DMS114 treated with DMSO at 0.1 percent for 48 hours (cell line): ENCODE results near the gene EPHB4.
"Not testable (repeated sequence)": the region's sequence is repeated elsewhere in the genome, so short reads cannot be mapped to it uniquely, and the experiment has no call there.

Experiments used
- DNase-seq: peaks from one replicate; lab custom pipeline; 2025; ENCODE audit not compliant: unreplicated experiment; lab: John Stamatoyannopoulos, UW

EPHB4 gene

DNA sequence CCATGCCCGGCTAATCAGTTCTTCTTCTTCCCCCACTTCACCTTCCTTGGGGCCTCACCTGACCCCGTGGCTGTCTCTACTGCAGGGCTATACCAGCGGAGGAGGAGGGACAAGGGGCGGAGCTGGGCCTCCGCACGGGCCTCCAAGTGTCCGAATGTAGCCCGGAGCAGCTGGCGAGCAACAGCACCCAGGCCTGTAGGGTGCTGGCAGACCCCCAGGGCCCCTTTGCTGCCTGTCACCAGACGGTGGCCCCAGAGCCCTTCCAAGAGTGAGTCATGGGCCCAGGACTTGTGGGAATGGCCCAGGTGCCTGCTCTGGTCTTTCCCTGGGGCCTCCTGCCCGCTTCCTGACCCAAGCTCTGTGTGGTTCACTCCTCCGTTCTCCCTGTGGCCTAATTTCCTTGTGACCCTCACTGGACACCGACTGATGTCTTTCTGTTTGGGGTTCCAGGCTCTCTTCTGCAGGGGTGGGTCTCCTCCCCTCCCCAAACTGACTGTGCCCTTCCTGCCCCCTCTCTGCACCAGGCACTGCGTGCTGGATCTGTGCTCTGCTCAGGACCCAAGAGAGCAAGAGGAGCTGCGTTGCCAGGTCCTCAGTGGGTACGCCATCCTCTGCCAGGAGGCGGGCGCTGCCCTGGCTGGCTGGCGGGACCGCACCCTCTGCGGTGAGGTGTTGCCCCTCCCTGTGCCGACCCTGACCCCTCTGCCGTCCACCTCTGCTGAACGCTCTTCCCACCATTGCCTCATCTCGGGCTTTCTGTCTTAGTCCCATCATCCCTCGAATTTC, 35.2 kb downstream of the EPHB4 start:
- no peak for DNase-seq

- no peak for DNase-seq
These were observed 38.3 kb downstream of the EPHB4 start for GRCh38 chr7:100789055-100789454.

DNA sequence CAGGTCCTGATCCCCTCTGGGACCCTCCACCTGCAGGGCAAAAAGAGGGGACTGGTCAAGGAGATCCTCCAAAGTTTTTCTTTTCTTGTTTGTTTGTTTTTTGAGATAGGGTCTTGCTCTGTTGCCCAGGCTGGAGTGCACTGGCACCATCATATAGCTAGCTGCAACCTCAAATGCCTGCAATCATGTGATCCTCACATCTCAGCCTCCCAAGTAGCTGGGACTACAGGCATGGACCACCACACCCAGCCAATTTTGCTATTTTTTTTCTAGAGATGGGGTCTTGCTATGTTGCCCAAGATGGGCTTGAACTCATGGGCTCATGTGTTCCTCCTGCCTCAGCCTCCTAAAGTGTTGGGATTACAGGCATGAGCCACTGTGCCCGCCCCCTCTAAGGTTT, 41.0 kb downstream of the EPHB4 start:
- no peak for DNase-seq

DNA sequence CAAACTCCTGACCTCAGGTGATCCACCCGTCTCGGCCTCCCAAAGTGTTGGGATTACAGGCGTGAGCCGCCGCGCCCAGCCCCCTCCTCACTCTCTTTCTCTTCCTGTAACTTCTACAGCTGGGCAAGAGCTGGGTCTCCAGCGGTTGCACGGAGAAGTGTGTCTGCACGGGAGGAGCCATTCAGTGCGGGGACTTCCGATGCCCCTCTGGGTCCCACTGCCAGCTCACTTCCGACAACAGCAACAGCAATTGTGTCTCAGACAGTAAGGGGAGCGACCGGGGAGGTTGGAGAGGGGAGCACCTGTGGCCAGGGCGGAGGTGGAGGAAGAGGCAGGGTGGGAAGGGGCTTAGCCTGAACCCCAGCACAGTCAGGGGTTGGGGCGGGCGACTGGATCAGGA, 41.4 kb downstream of the EPHB4 start:
- DNase-seq, result no peak

GRCh38 chr7:100783804-100784203, 43.5 kb downstream of the EPHB4 start:
- no peak for DNase-seq

GRCh38 chr7:100781255-100781654, 46.1 kb downstream of the EPHB4 start:
- DNase-seq, result no peak

DNA sequence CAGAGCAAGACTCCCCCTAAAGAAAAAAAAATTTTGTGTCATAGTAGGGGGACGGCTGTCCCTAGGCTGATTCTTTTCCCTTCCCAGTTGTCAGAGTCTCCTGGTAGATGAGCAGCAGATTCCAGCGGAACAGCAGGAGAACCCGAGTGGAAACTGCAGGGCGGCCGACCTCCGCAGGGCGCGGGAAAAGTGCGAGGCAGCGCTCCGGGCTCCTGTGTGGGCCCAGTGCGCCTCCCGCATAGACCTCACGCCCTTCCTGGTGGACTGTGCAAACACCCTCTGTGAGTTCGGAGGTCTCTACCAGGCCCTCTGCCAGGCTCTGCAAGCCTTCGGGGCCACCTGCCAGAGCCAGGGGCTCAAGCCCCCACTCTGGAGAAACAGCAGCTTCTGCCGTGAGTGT, 48.0 kb downstream of the EPHB4 start:
- no peak for DNase-seq

- no peak for DNase-seq
These were observed 49.2 kb downstream of the EPHB4 start for GRCh38 chr7:100778061-100778621.

DNA sequence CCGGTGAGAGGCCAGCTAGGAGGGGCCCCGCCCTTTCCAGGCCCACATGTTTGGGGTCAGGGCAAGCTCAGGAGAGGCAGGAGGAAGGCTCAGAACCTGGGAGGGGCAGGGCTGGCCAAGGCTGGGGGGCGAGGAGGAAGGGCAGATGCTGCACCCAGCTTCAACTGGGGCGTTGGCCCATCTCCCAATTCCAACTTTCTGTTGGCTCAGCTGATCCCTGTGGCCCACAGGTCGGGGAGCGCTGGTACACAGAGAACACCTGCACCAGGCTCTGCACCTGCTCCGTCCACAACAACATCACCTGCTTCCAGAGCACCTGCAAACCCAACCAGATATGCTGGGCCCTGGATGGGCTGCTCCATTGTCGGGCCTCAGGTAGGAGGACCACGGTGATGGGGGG, 53.8 kb downstream of the EPHB4 start:
- DNase-seq, result no peak

DNA sequence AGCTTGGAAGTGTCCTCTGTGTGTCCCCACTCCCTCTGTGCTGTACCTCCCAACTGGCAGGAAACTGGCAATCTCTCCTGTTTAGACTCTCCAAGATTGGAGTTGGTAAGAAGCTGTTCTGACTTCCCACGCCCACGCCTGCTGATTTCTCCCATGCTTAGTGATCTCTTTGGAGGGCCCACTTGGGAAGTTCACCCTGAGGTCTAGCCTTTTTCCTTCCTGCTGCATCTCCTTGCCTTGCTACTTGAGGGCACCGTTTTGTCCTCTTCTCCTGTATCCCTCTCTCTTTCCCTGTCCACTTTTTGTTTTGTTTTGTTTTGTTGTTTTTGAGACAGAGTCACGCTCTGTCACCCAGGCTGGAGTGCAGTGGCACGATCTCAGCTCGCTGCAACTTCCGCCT, 58.5 kb downstream of the EPHB4 start:
- DNase-seq, result no peak

- DNase-seq, result no peak
These were observed 62.1 kb downstream of the EPHB4 start for GRCh38 chr7:100765250-100765649.

GRCh38 chr7:100764841-100765240, 62.5 kb downstream of the EPHB4 start:
- DNase-seq, result no peak

DNA sequence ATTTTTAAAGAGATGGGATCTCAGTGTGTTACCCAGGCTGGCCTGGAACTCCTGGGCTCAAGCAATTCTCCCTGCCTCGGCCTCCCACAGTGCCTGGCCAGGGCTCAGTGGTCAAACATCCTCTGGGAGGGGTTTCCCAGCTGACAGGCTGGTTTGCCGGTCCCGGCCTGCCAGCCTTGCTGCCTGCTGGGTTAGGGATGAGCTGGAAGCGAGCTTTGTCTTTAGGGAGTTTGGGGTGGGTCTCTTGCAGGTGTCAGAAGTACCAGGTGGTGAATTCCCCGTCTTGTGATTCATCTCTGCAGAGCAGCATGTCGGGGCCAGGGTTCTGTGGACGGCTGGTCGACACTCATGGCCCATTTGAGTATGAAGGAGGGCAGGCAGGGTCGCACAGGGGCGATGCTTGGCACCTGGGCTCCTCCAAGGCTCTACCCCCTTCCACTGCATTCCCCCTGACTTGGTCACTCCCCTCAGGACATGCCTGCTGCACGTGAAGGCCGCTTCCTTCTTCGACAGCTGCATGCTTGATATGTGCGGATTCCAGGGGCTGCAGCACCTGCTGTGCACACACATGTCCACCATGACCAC, 63.7 kb downstream of the EPHB4 start:
- no peak for DNase-seq

DNA sequence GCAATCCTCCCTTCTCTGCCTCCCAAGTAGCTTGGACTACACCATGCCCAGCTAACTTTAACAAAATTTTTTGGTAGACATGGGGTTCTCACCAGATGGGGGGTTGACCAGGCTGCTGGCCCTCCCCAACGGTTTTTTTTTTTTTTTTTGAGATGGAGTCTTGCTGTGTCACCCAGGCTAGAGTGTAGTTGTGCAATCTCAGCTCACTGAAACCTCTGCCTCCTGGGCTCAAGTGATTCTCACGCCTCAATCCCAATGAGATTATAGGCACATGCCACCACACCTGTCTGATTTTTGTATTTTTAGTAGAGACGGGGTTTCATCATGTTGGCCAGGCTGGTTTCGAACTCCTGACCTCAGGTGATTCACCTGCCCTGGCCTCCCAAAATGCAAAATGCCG, 64.5 kb downstream of the EPHB4 start:
- not testable (repeated sequence) for DNase-seq

DNA sequence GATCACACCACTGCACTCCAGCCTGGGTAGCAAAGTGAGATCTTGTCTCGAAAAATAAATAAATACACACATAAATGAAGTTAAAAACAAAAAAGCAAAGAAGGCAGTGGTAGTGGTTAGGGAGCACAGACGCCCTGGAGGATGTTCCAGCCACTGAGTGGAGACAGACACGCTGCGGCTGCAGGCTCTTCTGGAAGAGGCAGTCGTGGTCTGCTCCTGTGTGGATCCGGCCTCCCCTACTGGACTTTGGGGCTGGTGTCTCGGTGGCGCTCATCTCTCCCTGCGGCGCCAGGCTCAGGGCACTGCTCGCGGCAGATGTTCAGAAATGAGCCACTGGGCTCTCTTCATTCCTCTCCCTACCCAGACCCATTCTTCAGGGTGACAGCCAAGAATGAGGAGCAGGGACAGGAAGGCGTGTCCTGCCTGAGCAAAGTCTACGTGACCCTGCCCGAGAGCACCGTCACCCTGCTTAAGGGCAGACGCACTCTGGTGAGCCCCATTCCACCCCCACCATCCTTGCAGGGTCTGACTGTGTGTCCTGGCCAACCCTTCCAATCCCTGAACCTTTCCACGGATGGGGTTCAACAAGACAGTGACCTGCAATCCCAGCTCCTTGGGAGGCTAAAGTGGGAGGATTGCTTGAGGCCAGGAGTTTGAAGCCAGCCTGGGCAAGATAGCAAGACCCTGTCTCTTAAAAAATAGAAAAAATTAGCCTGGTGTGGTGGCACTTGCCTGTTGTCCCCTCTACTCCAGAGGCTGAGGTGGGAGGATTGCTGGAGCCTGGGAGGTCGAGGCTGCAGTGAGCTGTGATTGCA, 67.8 kb downstream of the EPHB4 start:
- DNase-seq, result no peak

- no peak for DNase-seq
These were observed 73.6 kb downstream of the EPHB4 start for GRCh38 chr7:100753750-100754149.

GRCh38 chr7:100752994-100753393, 74.3 kb downstream of the EPHB4 start:
- no peak for DNase-seq
